Endothelial cell of umbilical vein (primary cell): ENCODE measurements around the gene UTS2B.

Experiments used
- JUN ChIP-seq: IDR thresholded peaks from 2 replicates; pipeline ENCODE4 v1.6.1; 2011; ENCODE audit warnings: borderline replicate concordance, low read depth; ENCODE audit not compliant: insufficient read length, insufficient read depth
- TF ChIP-seq, protein P1 (sequence below), 2 donors: IDR thresholded peaks; 1 replicate in 1 of 2; 2 replicates in 1 of 2; pipeline ENCODE4 v1.5.1; 2011; ENCODE audit warnings: low read length in 2 of 2, mild to moderate bottlenecking in 2 of 2, moderate library complexity in 2 of 2, control low read depth in 1 of 2, inconsistent platforms in 1 of 2, low read depth in 1 of 2; ENCODE audit not compliant: insufficient read depth in 1 of 2; ENCODE audit errors: extremely low read depth in 1 of 2

DNA sequence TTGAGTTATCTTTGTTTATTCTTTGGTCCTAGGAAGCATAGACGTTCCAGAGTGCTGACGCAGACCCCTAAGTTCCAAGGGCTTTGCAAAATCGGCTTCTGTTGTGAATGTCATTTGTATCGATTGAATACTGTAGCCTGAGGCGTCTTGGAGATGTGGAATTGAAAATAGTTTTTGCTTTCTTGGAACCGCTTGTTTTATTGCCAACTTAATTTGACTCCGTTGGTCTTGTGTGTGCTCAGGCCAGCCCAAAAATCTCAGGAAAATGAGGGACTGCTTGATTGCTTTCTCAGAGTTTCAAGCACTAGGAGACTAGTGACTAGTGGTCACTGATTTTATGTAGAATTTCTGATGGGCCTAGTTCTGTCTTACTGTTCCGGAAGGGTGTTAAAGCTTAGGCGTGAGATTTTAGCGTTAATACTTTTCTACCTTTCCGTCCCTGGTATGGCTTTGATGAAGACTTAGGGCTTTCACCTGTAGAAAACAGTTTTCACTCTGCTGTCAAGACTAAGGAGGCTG, 263 bp upstream of the UTS2B start:
- TF ChIP-seq, protein P1, sequence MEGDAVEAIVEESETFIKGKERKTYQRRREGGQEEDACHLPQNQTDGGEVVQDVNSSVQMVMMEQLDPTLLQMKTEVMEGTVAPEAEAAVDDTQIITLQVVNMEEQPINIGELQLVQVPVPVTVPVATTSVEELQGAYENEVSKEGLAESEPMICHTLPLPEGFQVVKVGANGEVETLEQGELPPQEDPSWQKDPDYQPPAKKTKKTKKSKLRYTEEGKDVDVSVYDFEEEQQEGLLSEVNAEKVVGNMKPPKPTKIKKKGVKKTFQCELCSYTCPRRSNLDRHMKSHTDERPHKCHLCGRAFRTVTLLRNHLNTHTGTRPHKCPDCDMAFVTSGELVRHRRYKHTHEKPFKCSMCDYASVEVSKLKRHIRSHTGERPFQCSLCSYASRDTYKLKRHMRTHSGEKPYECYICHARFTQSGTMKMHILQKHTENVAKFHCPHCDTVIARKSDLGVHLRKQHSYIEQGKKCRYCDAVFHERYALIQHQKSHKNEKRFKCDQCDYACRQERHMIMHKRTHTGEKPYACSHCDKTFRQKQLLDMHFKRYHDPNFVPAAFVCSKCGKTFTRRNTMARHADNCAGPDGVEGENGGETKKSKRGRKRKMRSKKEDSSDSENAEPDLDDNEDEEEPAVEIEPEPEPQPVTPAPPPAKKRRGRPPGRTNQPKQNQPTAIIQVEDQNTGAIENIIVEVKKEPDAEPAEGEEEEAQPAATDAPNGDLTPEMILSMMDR (IDR thresholded peaks at IDR 0.05; ENCODE audit: extremely low read depth in 1 of 2, insufficient read depth in 1 of 2, low read depth in 1 of 2, low read length in 2 of 2) = no peak
- TF ChIP-seq JUN = no peak
